GM19397 (cell line): ENCODE measurements around the gene NEAT1.

Source experiments
- ATAC-seq: cut with Tn5 transposase; IDR thresholded peaks from one replicate; pipeline ENCODE4 v1.9.1; 2021; ENCODE audit warnings: mild to moderate bottlenecking, moderate library complexity; ENCODE audit not compliant: unreplicated experiment

The NEAT1 gene

GRCh38 chr11:65389294-65389980 is 33.2 kb upstream of the NEAT1 start:
- ATAC-seq: no peak

GRCh38 chr11:65390099-65390941 is 32.3 kb upstream of the NEAT1 start:
- no peak for ATAC-seq

GRCh38 chr11:65390996-65391395 is 31.6 kb upstream of the NEAT1 start:
- ATAC-seq: no peak

GRCh38 chr11:65392186-65392829 is 30.3 kb upstream of the NEAT1 start:
- ATAC-seq: no peak

- ATAC-seq: no peak
Measured at GRCh38 chr11:65392899-65393298, 29.7 kb upstream of the NEAT1 start.

GRCh38 chr11:65393513-65394079 is 29.0 kb upstream of the NEAT1 start:
- ATAC-seq: no peak

GRCh38 chr11:65394125-65394536 is 28.5 kb upstream of the NEAT1 start:
- ATAC-seq: no peak

GRCh38 chr11:65395961-65396530 is 26.6 kb upstream of the NEAT1 start:
- no peak for ATAC-seq

- no peak for ATAC-seq
Measured at GRCh38 chr11:65396769-65397745, 25.5 kb upstream of the NEAT1 start.

GRCh38 chr11:65398362-65398910 is 24.2 kb upstream of the NEAT1 start:
- no peak for ATAC-seq

- ATAC-seq: no peak
Measured at GRCh38 chr11:65399249-65399648, 23.3 kb upstream of the NEAT1 start.

- no peak for ATAC-seq
Measured at GRCh38 chr11:65399845-65400244, 22.8 kb upstream of the NEAT1 start.

- ATAC-seq: no peak
Measured at GRCh38 chr11:65400307-65401072, 22.1 kb upstream of the NEAT1 start.

- ATAC-seq: no peak
Measured at GRCh38 chr11:65401073-65401802, 21.4 kb upstream of the NEAT1 start.

GRCh38 chr11:65401803-65402248 is 20.8 kb upstream of the NEAT1 start:
- ATAC-seq: no peak

- ATAC-seq: no peak
Measured at GRCh38 chr11:65402790-65403189, 19.8 kb upstream of the NEAT1 start.

- no peak for ATAC-seq
Measured at GRCh38 chr11:65403607-65404121, 18.9 kb upstream of the NEAT1 start.

GRCh38 chr11:65404210-65404609 is 18.4 kb upstream of the NEAT1 start:
- ATAC-seq: no peak
